Cardiac ventricle fibroblast (primary cell): ENCODE results near the gene SUN5. TPM values are rescaled to one million over a fixed set of nuclear protein-coding genes. Genes with fewer than 3 reads are reported as not detected.

Source experiments
- total RNA-seq: library from RNA; depleted of rRNA; stranded (reverse); fragments of >200 nt; gene quantifications from 2 replicates; pipeline ENCODE4 v1.2.3, GENCODE V29; 2015

Gene SUN5, protein sequence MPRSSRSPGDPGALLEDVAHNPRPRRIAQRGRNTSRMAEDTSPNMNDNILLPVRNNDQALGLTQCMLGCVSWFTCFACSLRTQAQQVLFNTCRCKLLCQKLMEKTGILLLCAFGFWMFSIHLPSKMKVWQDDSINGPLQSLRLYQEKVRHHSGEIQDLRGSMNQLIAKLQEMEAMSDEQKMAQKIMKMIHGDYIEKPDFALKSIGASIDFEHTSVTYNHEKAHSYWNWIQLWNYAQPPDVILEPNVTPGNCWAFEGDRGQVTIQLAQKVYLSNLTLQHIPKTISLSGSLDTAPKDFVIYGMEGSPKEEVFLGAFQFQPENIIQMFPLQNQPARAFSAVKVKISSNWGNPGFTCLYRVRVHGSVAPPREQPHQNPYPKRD
- total RNA-seq, result not detected in 2 replicates

DNA sequence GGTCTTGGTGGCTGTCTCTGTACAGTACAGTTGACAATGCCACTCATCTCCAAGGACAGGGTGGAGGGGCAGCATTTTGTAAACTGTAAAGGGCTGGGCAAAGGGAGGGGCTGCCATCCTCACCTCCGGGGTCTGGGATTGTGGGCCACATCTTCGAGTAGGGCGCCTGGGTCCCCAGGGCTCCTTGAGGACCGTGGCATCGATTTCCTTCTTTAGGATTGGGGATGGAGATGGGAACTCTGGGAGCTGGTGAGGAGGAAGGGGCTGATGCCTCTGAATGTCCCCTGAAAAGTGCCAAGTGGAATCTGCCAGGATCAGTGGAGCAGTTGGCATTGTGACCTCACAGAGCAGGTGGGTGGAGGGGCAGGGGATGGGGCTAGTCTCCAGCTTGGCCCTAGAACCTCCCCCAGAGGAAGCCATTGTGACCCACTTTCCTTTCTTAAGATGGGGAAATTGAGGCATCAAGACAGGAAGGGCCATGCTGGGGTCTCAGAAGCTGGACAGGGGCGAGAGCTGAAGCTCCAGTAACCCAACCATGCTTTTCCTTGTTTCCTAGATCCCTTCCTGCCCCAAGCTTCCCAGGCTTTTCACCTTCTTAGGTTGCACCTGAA, at the start of gene SUN5:
TSS of gene SUN5 (minus strand) at position 293 of the 611 bp plus-strand sequence. CDS start at position 200, 93 bp downstream.

DNA sequence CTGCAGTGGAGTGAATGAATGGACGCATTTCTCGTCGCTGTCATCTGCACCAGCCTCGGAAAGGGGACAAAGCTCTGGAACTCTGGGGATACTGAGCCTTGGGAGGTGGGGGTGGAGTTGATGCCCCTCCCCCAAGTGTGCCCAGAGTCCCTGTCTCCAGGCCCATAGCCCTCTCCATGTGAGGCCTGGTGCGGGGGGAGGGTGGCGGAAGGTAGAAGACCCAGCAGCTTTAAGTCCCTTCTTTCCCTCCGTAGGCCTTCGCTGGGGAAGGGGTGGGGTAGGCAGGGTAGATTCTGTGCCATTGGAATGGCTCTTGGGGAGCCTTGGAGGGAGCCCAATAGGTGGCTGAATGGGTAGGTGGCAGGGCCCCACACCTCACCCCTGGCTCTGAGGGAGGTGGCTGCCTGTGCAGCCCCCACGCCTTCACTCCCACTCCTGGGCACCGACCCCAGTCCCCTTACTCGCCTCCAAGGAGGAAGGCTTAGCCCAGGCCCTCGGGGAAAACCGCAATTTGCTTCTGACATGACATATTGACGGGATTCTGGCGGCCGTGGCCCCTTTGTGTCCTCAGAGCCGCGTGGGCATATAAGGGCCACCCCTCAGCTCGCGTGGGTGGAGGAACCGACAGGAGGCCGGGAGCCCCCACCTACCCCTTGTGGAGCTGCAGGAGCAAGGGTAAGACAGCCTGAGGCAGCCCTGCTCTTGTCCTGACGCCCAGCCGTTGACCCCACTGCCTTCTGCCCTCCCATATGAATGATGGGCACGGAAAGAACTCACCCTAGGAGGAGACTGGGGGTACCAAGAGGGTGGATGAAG, 49.3 kb upstream of the SUN5 start, which contains the start of gene BPIFB3:
TSS of gene BPIFB3 (plus strand) at position 613 of the 816 bp plus-strand sequence. CDS start 1,533 bp downstream, outside the sequence.

DNA sequence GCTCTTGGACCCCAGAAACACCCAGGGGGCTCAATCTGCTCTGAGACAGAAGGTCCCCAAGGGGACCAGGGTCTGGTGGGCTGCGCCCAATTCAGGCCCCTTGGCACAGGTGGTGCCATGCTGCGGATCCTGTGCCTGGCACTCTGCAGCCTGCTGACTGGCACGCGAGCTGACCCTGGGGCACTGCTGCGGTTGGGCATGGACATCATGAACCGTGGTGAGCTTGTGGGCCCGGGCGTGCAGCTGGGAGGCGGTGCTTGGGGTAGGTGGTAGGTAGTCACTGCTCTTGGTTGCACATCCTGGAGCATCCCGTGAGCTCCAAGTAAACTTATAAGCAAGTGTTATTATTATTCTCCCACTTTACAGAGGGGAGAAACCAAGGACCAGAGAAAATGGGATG, 27.3 kb upstream of the SUN5 start, which contains the start of gene BPIFB6:
TSS of gene BPIFB6 (plus strand) at position 118 of the 400 bp plus-strand sequence. CDS start at position 118, 0 bp downstream.

DNA sequence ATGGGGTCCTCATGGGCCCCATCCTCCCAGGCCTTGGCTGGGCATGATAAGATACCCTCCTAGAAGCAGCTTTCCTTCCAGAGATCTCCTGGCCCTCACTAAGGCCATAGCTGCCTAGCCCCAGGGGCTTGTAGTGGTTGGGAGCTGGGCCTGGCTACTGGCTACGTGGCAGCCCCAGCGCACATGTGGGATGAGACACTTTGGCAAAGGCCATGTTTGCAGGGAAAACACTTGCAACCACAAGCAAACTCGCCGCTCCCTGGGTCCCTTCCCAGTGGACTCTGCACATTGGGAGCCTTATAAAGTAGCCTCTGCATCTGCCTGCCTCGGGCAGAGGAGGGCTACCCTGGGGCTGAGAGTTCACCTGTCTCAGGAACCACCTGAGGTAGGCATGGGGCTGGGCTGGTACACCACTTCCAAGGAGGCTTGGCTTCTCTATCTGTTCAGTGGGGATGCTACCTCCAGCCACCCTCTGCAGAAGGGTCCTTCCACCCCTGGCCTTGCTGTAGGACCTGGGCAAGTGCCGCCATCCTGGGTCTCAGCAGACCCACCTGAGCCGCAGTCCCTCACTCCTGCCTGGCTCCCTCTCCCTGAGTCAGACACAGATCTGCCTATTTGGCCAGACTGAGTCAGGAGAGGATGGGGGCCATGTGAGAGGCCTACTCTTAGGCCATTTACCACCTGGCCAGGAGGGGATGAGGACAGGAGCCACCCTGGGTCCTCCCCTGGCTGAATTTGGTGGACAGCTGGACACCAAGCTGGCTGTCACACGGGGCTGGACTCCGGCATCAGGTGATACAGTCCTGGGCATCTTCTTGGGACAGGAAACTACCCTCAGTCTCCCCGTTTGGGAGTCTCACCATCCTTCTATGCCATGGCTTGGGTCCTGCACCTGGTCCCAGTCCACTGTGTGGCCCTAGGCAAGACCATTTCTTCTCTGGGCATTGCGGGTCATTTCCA, 3.4 kb upstream of the SUN5 start, which contains the start of gene BPIFB2:
TSS of gene BPIFB2 (plus strand) at position 329 of the 960 bp plus-strand sequence. CDS start 871 bp downstream, outside the sequence.

Other genes starting within 250 kb of the SUN5 start
- 0.37 and 1.3 TPM in 2 replicates for gene DNMT3B, start 242.0 kb downstream of the SUN5 start, total RNA-seq
- gene MAPRE1, start 184.5 kb downstream of the SUN5 start, total RNA-seq, result 38.9 and 42.3 TPM in 2 replicates
- not detected in 2 replicates for gene EFCAB8, start 145.5 kb downstream of the SUN5 start, total RNA-seq
- not detected in 2 replicates for gene BPIFB2, start 3.3 kb upstream of the SUN5 start, total RNA-seq
- not detected in 2 replicates for gene BPIFB6, start 27.2 kb upstream of the SUN5 start, total RNA-seq
- gene BPIFB3, start 49.5 kb upstream of the SUN5 start, total RNA-seq, result not detected in 2 replicates
- 0.06 and 0.24 TPM in 2 replicates for gene BPIFB4, start 75.2 kb upstream of the SUN5 start, total RNA-seq
- not detected in 2 replicates for gene BPIFA2, start 163.7 kb upstream of the SUN5 start, total RNA-seq
- not detected in 2 replicates for gene BPIFA3, start 212.9 kb upstream of the SUN5 start, total RNA-seq
- gene BPIFA1, start 231.6 kb upstream of the SUN5 start, total RNA-seq, result not detected in 2 replicates